Nephron (organoid): Measurements from ENCODE around the gene ARMC6.
A peak's percentile ranks its signal among the peaks of the same experiment; 100 is the strongest.

Experiments used
- H3K27ac Mint-ChIP-seq, 3 experiments: 2 replicates each; pipeline ENCODE4 v1.8.0; 2020; ENCODE audit warnings: mixed read lengths in 3 of 3, mild to moderate bottlenecking in 2 of 3, moderate library complexity in 1 of 3
- H3K27me3 Mint-ChIP-seq: 2 replicates; pipeline ENCODE4 v1.8.0; 2021; ENCODE audit warnings: low read depth, mild to moderate bottlenecking, moderate library complexity, mixed read lengths
- H3K36me3 Mint-ChIP-seq: 2 replicates; pipeline ENCODE4 v1.8.0; 2020; ENCODE audit warnings: low read depth, mixed read lengths
- H3K4me1 Mint-ChIP-seq: 2 replicates; pipeline ENCODE4 v1.8.0; 2020; ENCODE audit warnings: mixed read lengths
- H3K4me3 Mint-ChIP-seq, 3 experiments: 2 replicates each; pipeline ENCODE4 v1.8.0; 2020; ENCODE audit warnings: mild to moderate bottlenecking in 3 of 3, mixed read lengths in 3 of 3, moderate library complexity in 2 of 3
- H3K9me3 Mint-ChIP-seq: 2 replicates; pipeline ENCODE4 v1.8.0; 2020; ENCODE audit warnings: mixed read lengths
- TF ChIP-seq, protein P1 (sequence below), 3 experiments: fragments of 200-600 bp; sonication (generic); IDR thresholded peaks; one replicate each; pipeline ENCODE4 v1.5.0; 2021; ENCODE audit warnings: antibody characterized with exemption in 3 of 3; ENCODE audit not compliant: unreplicated experiment in 3 of 3

The ARMC6 gene

GRCh38 chr19:19032420-19033175, 805 bp upstream of the ARMC6 start:
- H3K27ac Mint-ChIP-seq = peak overlapping the region; percentile 94 to 99 (median 98)
- TF ChIP-seq, protein P1, sequence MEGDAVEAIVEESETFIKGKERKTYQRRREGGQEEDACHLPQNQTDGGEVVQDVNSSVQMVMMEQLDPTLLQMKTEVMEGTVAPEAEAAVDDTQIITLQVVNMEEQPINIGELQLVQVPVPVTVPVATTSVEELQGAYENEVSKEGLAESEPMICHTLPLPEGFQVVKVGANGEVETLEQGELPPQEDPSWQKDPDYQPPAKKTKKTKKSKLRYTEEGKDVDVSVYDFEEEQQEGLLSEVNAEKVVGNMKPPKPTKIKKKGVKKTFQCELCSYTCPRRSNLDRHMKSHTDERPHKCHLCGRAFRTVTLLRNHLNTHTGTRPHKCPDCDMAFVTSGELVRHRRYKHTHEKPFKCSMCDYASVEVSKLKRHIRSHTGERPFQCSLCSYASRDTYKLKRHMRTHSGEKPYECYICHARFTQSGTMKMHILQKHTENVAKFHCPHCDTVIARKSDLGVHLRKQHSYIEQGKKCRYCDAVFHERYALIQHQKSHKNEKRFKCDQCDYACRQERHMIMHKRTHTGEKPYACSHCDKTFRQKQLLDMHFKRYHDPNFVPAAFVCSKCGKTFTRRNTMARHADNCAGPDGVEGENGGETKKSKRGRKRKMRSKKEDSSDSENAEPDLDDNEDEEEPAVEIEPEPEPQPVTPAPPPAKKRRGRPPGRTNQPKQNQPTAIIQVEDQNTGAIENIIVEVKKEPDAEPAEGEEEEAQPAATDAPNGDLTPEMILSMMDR (IDR thresholded peaks at IDR 0.05; ENCODE audit: unreplicated experiment in 3 of 3) = no peak
- no peaks in the 10 kb centered on the region for H3K9me3 Mint-ChIP-seq
- peak overlapping the region; percentile 95 to 98 (median 97) for H3K4me3 Mint-ChIP-seq
- peaks cover 43% of the 10 kb centered on the region for H3K36me3 Mint-ChIP-seq
- no peaks in the 10 kb centered on the region for H3K27me3 Mint-ChIP-seq
- peaks cover 15% of the 10 kb centered on the region for H3K4me1 Mint-ChIP-seq

DNA sequence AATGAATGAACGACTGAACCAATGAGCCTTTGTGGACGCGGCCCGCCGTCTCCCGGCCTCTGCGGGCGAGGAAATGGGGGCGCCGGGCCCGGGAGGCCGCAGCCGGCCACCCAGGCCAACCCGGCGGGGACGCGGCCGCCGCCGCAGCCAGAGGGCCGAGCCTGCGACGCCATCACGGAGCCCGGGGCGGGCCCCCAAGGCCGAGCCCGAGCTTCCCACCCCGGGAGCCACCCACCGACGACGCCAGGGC, 302 bp upstream of the ARMC6 start:
- no peaks in the 10 kb centered on the region for H3K27me3 Mint-ChIP-seq
- peaks cover 15% of the 10 kb centered on the region for H3K4me1 Mint-ChIP-seq
- H3K27ac Mint-ChIP-seq = peak overlapping the region in 2 of 3 experiments; percentile 98 to 99
- peaks cover 43% of the 10 kb centered on the region for H3K36me3 Mint-ChIP-seq
- TF ChIP-seq, protein P1 (IDR thresholded peaks at IDR 0.05; ENCODE audit: unreplicated experiment in 3 of 3) = no peak
- H3K9me3 Mint-ChIP-seq = no peaks in the 10 kb centered on the region
- peak overlapping the region; percentile 95 to 98 (median 97) for H3K4me3 Mint-ChIP-seq

- H3K27ac Mint-ChIP-seq = peak overlapping the region; percentile 60 to 79 (median 71)
- peaks cover 2% of the 10 kb centered on the region for H3K27me3 Mint-ChIP-seq
- H3K36me3 Mint-ChIP-seq = peaks cover 45% of the 10 kb centered on the region
- TF ChIP-seq, protein P1 (IDR thresholded peaks at IDR 0.05; ENCODE audit: unreplicated experiment in 3 of 3) = no peak
- no peaks in the 10 kb centered on the region for H3K9me3 Mint-ChIP-seq
- H3K4me3 Mint-ChIP-seq = peak overlapping the region; percentile 85 to 88 (median 87)
- peaks cover 15% of the 10 kb centered on the region for H3K4me1 Mint-ChIP-seq
Measured at GRCh38 chr19:19034204-19034624, 811 bp downstream of the ARMC6 start.

GRCh38 chr19:19039901-19040300, 6.5 kb downstream of the ARMC6 start:
- Mint-ChIP-seq H3K27ac (no peak overlapping the region), H3K4me1 (no peaks in the 10 kb centered on the region), H3K4me3 (no peak overlapping the region), H3K36me3 (peaks cover 40% of the 10 kb centered on the region), H3K27me3 (peaks cover 3% of the 10 kb centered on the region), H3K9me3 (no peaks in the 10 kb centered on the region)
- TF ChIP-seq, protein P1 (IDR thresholded peaks at IDR 0.05; ENCODE audit: unreplicated experiment in 3 of 3) = no peak

- no peak overlapping the region for H3K27ac Mint-ChIP-seq
- H3K9me3 Mint-ChIP-seq = no peaks in the 10 kb centered on the region
- H3K4me3 Mint-ChIP-seq = no peak overlapping the region
- peaks cover 45% of the 10 kb centered on the region for H3K36me3 Mint-ChIP-seq
- no peaks in the 10 kb centered on the region for H3K4me1 Mint-ChIP-seq
- TF ChIP-seq, protein P1 (IDR thresholded peaks at IDR 0.05; ENCODE audit: unreplicated experiment in 3 of 3) = no peak
- H3K27me3 Mint-ChIP-seq = peaks cover 3% of the 10 kb centered on the region
Measured at GRCh38 chr19:19040417-19040816, 7.0 kb downstream of the ARMC6 start.

DNA sequence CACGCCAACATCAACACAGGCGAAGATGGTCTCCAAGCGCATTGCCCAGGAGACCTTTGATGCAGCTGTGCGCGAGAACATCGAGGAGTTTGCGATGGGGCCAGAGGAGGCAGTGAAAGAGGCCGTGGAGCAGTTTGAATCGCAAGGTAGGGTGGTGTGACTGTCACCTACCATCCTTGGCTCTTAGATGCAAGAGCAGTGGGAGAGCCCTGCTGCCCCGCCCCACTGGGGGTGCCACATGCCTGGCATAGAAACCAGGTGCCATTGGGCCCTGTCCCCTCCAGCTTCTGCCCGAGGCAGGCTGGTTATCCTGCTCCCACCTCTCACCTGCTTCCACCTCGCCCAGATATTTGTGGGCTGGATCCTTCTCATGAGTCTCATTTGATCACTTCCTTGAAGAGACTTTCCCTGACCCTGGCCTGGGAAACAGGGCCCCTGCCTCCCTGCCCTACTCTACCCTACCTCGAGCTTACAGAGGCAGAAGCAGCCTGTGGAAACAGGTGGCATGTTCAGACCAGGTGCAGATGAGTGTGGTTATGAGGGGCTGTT, 9.4 kb downstream of the ARMC6 start:
- H3K27ac Mint-ChIP-seq = no peak overlapping the region
- no peak overlapping the region for H3K4me3 Mint-ChIP-seq
- TF ChIP-seq, protein P1 (IDR thresholded peaks at IDR 0.05; ENCODE audit: unreplicated experiment in 3 of 3) = no peak
- H3K27me3 Mint-ChIP-seq = peaks cover 3% of the 10 kb centered on the region
- peaks cover 39% of the 10 kb centered on the region for H3K36me3 Mint-ChIP-seq
- no peaks in the 10 kb centered on the region for H3K9me3 Mint-ChIP-seq
- no peaks in the 10 kb centered on the region for H3K4me1 Mint-ChIP-seq
